ENCODE measurements around the gene TMEM163. TPM values are rescaled to one million over a fixed set of nuclear protein-coding genes. Genes with fewer than 3 reads are reported as not detected.

Gene TMEM163
- total RNA-seq, 1 experiment from 2014 or later = 0.12 TPM

DNA sequence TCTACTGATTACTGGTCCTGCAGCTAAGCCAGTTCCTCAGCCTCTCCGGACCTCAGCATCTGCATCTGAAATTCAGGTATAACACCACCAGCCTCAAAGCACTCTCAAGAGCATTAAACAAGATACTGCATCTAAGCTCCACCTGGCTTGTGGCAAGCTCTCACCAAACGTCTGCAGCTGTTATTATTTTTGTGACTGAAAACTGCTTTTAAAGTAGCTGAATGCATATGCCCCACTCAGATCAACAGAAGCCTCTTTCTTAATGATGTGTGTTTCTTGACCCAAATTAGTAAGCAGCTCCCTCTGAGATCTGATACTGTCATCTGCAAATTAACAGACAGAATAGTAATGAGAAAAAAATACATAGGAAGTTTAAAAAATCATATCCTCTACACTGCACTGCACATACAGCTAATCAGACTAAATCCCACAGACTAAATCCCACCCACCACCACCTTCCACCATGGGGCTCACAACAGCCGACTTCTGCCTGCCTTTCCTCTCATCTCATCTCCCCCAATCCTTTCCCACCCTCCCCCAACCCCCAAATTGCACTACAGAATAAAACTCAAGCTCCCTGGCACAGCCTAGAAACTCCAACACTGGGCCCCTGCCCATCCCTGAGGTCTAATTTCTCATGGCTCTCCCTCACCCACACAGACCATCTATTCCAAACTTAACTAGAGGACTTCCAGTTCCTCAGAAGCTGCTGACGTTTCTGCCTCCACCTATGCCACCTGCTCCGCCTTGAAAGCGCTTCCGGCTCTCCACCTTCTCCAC is 52.9 kb downstream of the TMEM163 start:
- ATAC-seq = no peak
- BruUV-seq (replicated peaks) = no TSS peak
- CTCF ChIA-PET = no interaction called here
- no peaks in the 10 kb centered on the region for H3K9me3 ChIP-seq (ENCODE audit: control insufficient read depth in 1 of 2, insufficient read depth in 1 of 2, low read depth in 1 of 2, low read length in 2 of 2)
- no peaks in the 10 kb centered on the region for H3K4me1 ChIP-seq (ENCODE audit: control insufficient read depth in 1 of 2, insufficient read depth in 2 of 2, low read length in 2 of 2)
- no peak overlapping the region for H3K27ac ChIP-seq (ENCODE audit: low read depth, low read length)
- intact Hi-C loops (cut with micrococcal nuclease) = no loop called here
- no peaks in the 10 kb centered on the region for H4K20me1 ChIP-seq (ENCODE audit: insufficient read depth)
- H3K4me2 ChIP-seq (ENCODE audit: low read length) = no peak overlapping the region
- peaks cover 52% of the 10 kb centered on the region for H3K27me3 ChIP-seq (ENCODE audit: insufficient read depth, low read length)
- POLR2A ChIA-PET = no interaction called here
- no peak overlapping the region for H2AFZ ChIP-seq (ENCODE audit: low read depth, low read length, poor library complexity, severe bottlenecking)
- no peaks in the 10 kb centered on the region for H3K36me3 ChIP-seq (ENCODE audit: control insufficient read depth in 1 of 2, insufficient read depth in 2 of 2, low read length in 2 of 2)
- no peak overlapping the region for H3K9ac ChIP-seq (ENCODE audit: low read length)
- TF ChIP-seq JUND (IDR thresholded peaks at IDR 0.05) (no peak), POLR2A (IDR thresholded peaks at IDR 0.05; ENCODE audit: borderline replicate concordance, extremely low read depth, insufficient read depth, insufficient read length) (no peak), YY1 (IDR thresholded peaks at IDR 0.05; ENCODE audit: extremely low read depth, insufficient replicate concordance, low read depth, low read length) (no peak), SIN3A (IDR thresholded peaks at IDR 0.05; ENCODE audit: low read depth) (no peak), EZH2phosphoT487 (IDR thresholded peaks at IDR 0.05; ENCODE audit: borderline replicate concordance) (no peak), ZNF274 (IDR thresholded peaks at IDR 0.05; ENCODE audit: low read depth, low read length) (no peak), CEBPB (IDR thresholded peaks at IDR 0.05; ENCODE audit: low read depth) (no peak), POLR2AphosphoS5 (IDR thresholded peaks at IDR 0.05; ENCODE audit: low read depth, low read length) (no peak), FOSL1 (IDR thresholded peaks at IDR 0.05; ENCODE audit: low read depth) (no peak), ATF3 (IDR thresholded peaks at IDR 0.05) (no peak), TCF7L2 (IDR thresholded peaks at IDR 0.05; ENCODE audit: borderline replicate concordance, extremely low read depth, insufficient read depth, insufficient read length) (no peak), EZH2 (IDR thresholded peaks at IDR 0.05) (no peak)
- TF ChIP-seq, protein P1, sequence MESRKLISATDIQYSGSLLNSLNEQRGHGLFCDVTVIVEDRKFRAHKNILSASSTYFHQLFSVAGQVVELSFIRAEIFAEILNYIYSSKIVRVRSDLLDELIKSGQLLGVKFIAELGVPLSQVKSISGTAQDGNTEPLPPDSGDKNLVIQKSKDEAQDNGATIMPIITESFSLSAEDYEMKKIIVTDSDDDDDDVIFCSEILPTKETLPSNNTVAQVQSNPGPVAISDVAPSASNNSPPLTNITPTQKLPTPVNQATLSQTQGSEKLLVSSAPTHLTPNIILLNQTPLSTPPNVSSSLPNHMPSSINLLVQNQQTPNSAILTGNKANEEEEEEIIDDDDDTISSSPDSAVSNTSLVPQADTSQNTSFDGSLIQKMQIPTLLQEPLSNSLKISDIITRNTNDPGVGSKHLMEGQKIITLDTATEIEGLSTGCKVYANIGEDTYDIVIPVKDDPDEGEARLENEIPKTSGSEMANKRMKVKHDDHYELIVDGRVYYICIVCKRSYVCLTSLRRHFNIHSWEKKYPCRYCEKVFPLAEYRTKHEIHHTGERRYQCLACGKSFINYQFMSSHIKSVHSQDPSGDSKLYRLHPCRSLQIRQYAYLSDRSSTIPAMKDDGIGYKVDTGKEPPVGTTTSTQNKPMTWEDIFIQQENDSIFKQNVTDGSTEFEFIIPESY (IDR thresholded peaks at IDR 0.05; ENCODE audit: extremely low read depth, insufficient replicate concordance, low read length) = no peak
- TF ChIP-seq, protein P2, sequence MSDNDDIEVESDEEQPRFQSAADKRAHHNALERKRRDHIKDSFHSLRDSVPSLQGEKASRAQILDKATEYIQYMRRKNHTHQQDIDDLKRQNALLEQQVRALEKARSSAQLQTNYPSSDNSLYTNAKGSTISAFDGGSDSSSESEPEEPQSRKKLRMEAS (IDR thresholded peaks at IDR 0.05) = no peak
- TF ChIP-seq, protein P3, sequence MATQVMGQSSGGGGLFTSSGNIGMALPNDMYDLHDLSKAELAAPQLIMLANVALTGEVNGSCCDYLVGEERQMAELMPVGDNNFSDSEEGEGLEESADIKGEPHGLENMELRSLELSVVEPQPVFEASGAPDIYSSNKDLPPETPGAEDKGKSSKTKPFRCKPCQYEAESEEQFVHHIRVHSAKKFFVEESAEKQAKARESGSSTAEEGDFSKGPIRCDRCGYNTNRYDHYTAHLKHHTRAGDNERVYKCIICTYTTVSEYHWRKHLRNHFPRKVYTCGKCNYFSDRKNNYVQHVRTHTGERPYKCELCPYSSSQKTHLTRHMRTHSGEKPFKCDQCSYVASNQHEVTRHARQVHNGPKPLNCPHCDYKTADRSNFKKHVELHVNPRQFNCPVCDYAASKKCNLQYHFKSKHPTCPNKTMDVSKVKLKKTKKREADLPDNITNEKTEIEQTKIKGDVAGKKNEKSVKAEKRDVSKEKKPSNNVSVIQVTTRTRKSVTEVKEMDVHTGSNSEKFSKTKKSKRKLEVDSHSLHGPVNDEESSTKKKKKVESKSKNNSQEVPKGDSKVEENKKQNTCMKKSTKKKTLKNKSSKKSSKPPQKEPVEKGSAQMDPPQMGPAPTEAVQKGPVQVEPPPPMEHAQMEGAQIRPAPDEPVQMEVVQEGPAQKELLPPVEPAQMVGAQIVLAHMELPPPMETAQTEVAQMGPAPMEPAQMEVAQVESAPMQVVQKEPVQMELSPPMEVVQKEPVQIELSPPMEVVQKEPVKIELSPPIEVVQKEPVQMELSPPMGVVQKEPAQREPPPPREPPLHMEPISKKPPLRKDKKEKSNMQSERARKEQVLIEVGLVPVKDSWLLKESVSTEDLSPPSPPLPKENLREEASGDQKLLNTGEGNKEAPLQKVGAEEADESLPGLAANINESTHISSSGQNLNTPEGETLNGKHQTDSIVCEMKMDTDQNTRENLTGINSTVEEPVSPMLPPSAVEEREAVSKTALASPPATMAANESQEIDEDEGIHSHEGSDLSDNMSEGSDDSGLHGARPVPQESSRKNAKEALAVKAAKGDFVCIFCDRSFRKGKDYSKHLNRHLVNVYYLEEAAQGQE (IDR thresholded peaks at IDR 0.05; ENCODE audit: low read depth) = no peak
- no peak overlapping the region for H3K4me3 ChIP-seq (replicated peaks in 1 of 2; ENCODE audit: low read depth in 1 of 2, low read length in 2 of 2)
- H3K9me2 ChIP-seq (ENCODE audit: insufficient read depth) = no peaks in the 10 kb centered on the region
- RAD21 ChIA-PET (ENCODE audit: low non-redundant PET in 1 of 2, low total read pairs in 2 of 2, uncharacterized antibody in 2 of 2, unreplicated experiment in 2 of 2) = no interaction called here
- no peak for DNase-seq (ENCODE audit: low read depth, low spot score)
- H3K79me2 ChIP-seq (ENCODE audit: insufficient read depth, low read length) = no peaks in the 10 kb centered on the region

Data from HCT116 (cell line).